ENCODE measurements around the gene HEATR5B.

GRCh38 chr2:37037771-37038170, 46.4 kb downstream of the HEATR5B start:
- TF ChIP-seq CTCF (IDR thresholded peaks at IDR 0.05) (no peak), POLR2A (IDR thresholded peaks at IDR 0.05) (no peak)

Measured in lower leg skin (tissue), 3 donors.